ENCODE data around the gene SLCO4A1.

Gene SLCO4A1

DNA sequence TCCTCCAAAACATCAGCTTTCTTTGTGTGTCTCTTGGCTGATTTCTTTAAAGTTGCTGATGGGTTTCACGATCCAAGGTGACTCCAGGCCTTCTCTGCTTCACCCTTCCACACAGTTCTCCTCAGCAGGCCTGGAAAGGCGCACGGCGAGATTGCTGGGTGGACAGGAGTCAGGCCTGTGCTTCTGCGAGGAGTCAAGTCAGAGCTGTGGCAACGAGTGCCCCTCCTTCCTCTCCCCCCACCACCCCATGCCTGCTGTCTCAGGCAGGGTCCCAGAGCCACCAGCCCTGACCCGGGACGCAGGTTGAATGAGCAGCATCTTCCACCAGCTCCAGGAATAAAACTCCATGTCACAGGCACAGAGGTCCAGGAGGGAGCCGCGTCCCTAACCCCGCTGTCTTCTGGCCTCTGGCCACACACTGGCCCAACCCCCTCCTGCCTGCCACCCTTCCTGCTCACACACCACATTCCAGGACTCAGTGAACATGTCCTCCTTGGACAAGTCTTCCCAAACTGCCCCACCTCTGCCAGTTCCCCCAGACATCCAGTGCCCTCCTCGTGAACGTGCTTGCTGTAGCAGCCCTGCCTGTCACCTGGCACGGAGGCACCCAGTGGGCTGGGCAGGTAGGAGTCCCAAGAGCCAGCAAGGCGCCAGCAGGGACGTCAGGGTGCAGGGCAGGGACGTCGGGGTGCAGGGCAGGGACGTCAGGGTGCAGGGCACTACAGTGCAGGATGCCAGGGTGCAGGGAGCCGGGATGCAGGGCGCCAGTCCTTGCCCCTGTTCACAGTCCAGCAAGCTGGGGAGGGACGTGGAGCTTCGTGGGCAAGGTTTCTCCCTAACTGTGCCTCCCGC, 59.1 kb downstream of the SLCO4A1 start:
- no peak for DNase-seq (ENCODE audit: low spot score)

- no peak for DNase-seq (ENCODE audit: low spot score)
Measured at GRCh38 chr20:62702013-62702300, 59.7 kb downstream of the SLCO4A1 start.

DNA sequence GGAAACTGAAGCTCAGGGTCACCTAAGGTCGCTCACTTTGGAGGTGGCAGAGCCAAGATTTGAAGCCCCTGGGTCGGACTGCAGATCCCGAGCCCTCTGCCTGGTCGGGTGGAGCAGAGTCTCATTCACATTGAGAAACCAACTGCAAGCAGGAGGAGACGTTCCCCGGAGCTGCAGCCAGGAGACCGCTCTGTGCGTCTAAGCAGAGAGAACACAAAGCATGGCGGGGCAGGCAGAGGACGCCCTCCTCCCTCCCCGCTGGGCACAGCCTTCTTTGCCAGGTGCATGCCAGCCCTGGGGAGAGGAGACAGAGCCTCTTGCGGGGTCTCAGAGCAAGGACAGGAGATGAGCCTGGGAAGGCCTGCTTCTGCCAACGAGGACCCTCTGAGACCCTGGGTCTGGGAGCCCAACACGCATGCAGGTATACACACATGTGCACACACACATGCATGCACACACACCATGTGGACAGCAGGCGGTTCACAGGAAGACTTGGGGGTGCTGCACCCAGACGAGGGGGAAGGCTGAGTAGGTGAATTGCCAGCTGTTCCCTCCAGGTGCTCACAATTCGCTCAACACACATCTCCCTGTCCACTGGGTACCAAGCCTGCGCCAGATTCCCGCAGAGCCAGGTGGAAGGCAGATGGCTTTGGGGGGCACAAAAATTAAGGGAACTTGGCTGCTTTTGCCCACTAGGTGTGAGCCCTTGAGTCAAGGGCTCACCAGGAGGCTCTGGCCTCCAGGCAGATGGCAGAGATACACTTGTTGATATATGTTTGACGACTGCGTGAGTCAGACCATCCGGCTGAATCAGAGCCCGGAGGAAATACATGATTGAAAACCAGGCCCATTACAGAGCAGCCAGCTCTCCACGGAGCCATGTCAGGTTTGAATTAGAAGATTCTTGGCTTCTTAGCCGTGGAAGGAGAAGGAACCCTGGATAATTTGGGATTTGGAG, 60.9 kb downstream of the SLCO4A1 start:
- DNase-seq (ENCODE audit: low spot score) = no peak

DNA sequence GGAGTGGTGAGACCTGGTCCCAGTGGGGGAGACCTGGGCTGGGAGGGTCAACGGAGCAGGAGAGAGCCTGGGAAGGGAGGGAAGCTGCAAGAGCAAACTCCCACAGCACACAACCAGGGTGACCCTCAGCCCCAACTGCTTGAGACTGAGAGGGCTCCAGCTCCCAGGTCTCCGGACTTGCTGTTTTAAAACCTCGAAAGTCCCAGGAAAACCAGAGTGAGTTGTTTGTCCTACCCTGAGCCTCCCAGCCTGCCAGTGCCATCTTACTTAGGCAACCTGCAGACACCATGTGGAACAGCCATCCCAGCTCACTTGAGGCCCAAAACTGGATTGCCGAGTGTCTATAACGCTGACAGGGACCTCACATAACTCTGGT, 61.5 kb downstream of the SLCO4A1 start:
- DNase-seq (ENCODE audit: low spot score) = no peak

GRCh38 chr20:62704341-62704948, 62.1 kb downstream of the SLCO4A1 start:
- DNase-seq (ENCODE audit: low spot score) = no peak

GRCh38 chr20:62705627-62706026, 63.3 kb downstream of the SLCO4A1 start:
- DNase-seq (ENCODE audit: low spot score) = no peak

DNA sequence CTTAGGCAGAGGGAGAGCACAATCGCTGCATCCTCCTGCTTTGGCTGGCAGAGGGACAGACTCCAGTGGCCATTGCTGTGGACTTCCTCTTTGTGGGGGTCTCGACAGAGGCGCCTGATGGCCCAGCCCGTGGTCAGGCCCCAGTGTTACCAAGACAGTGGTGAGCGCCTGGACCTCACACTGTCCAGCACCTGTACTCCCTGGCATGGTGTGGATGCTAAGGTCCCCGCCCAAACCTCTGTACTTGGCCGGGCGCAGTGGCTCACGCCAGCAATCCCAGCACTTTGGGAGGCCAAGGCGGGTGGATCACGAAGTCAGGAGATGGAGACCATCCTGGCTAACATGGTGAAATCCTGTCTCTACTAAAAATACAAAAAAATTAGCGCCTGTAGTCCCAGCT, 64.0 kb downstream of the SLCO4A1 start:
- no peak for DNase-seq (ENCODE audit: low spot score)

DNA sequence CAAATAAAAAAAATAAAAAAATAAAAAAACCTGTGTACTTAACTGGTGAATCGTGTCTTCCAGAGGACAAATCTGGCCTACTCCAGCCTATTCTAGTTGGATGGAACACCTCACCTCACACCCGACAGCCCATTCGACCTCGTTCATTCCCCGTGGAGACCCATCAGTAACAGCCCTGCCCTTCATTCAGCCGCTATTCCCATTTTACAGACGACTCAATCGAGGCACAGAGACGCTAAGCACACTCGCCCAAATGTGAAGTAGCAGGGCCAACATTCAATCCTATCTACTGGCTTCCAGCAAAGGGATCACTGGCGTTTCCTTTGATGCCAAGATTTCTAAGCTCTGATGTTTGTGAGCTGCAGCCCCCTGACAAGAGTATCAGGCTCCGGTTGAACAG, 64.6 kb downstream of the SLCO4A1 start:
- DNase-seq (ENCODE audit: low spot score) = no peak

DNA sequence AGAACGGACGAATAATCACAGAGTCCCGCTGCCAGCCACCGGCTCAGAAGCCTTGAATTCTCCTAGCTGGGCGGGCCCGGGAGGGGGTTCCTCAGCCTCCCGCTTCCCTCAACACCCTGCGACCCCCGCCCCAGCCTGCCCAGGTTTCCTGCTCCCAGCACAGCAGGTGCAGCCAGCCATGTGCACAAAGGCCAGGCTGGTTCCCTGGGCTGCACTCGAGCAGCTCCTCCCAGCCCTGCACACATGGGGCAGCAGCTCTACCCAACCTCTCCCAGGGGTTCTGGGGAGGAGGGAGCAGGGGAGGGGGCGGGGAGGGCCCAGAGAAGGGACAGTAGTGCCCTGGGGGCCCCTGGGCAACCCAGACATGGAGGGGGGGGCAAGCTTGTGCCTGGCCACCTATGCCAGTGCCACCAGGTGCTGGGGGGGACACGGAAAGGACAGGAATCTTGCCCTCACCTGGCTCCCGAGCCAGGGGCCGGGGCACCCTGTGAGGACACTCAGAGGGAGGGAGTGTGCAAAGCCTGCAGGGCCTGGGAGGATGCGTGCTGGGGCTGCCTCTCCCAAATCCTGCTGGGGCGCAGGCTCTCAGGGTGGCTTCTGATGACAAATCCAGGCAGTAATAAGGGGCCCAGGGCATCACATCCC, 65.1 kb downstream of the SLCO4A1 start:
- DNase-seq (ENCODE audit: low spot score) = no peak

DNA sequence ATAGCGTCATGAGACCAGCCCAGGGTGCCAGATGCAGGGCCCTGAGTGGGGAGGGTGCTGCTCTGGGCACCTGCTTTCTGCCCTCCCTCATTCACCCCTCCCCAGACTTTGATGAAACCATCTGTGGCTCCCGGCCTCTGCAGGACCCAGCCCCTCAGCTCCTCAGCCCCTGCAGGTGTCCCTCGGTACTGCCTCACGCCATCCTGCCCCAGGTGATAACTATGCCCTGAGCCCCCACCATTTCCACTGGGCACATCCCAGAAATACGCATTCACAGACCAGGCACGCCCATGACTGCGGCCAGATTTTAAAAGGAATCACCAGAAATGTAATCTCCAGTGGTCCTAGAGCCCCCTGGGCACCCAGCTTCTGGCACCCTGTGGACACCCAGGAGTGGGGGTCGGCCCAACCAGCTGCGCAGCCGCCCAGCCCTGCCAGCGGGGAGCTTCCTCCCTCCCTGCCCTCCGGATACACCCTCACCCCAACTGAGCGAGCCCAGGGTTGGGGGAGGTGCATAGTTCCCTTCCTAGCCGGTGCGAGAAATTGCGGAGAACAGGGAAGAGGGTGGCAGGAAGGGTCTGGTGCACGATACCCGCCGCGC, 65.7 kb downstream of the SLCO4A1 start:
- DNase-seq (ENCODE audit: low spot score) = peak; percentile 69

DNA sequence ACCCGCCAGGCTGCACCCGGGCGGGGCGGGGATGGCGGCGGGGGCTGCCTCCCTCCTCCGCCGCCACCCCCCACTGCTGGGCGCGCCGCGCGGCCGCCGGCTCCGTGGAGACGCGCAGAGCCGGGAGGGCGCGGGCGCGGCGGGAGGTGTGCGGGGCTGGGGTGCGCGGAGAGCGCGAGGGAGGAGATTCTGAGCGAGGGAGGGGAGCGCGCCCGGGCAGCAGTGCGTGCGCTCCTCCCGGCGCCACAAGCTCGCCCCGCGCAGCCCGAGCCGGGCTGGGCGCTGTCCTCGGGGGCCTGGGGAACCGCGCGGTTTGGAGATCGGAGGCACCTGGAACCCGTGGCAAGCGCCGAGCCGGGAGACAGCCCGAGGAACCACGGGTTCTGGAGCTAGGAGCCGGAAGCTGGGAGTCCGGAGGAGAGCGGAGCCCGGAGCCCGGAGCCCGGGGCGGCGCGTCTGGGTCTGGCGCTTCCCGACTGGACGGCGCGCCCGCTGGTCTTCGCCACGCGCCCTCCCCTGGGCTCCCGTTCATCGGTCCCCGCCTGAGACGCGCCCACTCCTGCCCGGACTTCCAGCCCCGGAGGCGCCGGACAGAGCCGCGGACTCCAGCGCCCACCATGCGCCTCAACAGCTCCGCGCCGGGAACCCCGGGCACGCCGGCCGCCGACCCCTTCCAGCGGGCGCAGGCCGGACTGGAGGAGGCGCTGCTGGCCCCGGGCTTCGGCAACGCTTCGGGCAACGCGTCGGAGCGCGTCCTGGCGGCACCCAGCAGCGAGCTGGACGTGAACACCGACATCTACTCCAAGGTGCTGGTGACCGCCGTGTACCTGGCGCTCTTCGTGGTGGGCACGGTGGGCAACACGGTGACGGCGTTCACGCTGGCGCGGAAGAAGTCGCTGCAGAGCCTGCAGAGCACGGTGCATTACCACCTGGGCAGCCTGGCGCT, 66.6 kb downstream of the SLCO4A1 start, which contains the start of gene NTSR1:
NTSR1 (plus strand) TSS at position 246 of the 946 bp plus-strand sequence; CDS start at position 618, 372 bp downstream.
- no peak for DNase-seq (ENCODE audit: low spot score)

- no peak for DNase-seq (ENCODE audit: low spot score)
Measured at GRCh38 chr20:62709537-62709905, 67.2 kb downstream of the SLCO4A1 start.

DNA sequence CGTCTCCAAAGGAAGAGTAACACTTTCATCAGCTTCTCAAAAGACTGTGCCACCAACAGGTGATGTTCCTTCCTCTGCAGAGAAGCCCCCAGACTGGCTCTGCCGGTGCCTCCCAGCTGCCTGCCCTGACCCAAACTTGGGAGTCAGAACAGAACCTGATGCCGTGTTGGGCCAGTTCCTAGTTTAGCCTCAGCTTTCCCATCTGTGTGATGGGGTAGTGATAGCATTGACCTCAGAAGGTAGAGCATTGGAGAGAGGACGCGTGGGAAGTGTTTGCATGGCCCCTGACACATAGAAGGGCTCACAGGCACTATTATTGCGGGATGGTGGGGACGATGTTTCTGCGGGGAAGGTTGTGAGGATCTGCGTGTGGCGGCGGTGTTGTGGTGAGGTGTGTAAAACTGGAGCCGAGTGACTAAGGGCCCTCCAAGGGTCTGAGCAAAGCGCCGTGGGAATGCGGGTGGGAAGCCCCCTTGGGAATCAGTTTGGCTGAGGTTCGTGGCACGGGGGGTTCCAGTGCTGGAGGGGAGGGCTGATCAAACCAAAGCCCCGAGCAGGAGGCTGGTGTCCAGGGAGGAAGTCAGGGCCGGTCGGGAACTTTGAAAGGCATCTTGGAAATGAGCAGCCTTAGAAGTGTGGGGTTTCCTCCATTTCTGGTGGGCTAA, 68.0 kb downstream of the SLCO4A1 start:
- DNase-seq (ENCODE audit: low spot score) = no peak

GRCh38 chr20:62710886-62711702, 68.8 kb downstream of the SLCO4A1 start:
- peak; percentile 41 for DNase-seq (ENCODE audit: low spot score)

GRCh38 chr20:62711703-62712101, 69.4 kb downstream of the SLCO4A1 start:
- no peak for DNase-seq (ENCODE audit: low spot score)

DNA sequence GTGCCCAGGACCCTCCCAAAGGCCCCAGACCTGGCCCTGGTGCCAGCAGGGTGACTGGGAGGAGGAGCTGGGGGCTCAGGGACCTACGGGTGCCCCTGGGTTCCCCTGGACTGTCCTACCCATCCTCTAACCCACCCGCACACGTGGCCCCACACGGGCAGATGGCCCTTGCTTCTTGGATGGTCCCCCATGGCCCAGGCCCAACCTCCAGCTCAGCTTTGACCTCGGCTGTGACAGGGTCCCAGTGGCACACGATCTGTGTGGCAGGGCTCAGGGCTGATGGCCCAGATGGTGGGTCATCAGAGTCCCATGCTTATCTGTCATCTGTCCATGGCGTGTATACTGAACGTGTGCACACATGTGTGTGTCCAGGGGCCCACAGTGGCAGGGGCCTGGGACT, 70.3 kb downstream of the SLCO4A1 start:
- no peak for DNase-seq (ENCODE audit: low spot score)

GRCh38 chr20:62714006-62714405, 71.7 kb downstream of the SLCO4A1 start:
- DNase-seq (ENCODE audit: low spot score) = no peak

- no peak for DNase-seq (ENCODE audit: low spot score)
Measured at GRCh38 chr20:62714799-62715198, 72.5 kb downstream of the SLCO4A1 start.

- no peak for DNase-seq (ENCODE audit: low spot score)
Measured at GRCh38 chr20:62715201-62715600, 72.9 kb downstream of the SLCO4A1 start.
